Peyer's patch (tissue), 4 donors: Measurements from ENCODE around the gene SOBP.

Source experiments
- POLR2A ChIP-seq, 2 donors: fragments of 450-650 bp; IDR thresholded peaks; one replicate each; pipeline ENCODE4 v1.5.1; 2017; ENCODE audit warnings: antibody characterized with exemption in 2 of 2, mild to moderate bottlenecking in 2 of 2, moderate library complexity in 2 of 2
- TF ChIP-seq, protein P1 (sequence below), 6 experiments: fragments of 450-650 bp in 4 of 6; fragments of 200-600 bp in 2 of 6; sonication (generic) in 1 of 6; IDR thresholded peaks; one replicate each; pipeline ENCODE4 v1.5.1; 2017 to 2019; ENCODE audit warnings: antibody characterized with exemption in 6 of 6, mild to moderate bottlenecking in 3 of 6, moderate library complexity in 1 of 6

DNA sequence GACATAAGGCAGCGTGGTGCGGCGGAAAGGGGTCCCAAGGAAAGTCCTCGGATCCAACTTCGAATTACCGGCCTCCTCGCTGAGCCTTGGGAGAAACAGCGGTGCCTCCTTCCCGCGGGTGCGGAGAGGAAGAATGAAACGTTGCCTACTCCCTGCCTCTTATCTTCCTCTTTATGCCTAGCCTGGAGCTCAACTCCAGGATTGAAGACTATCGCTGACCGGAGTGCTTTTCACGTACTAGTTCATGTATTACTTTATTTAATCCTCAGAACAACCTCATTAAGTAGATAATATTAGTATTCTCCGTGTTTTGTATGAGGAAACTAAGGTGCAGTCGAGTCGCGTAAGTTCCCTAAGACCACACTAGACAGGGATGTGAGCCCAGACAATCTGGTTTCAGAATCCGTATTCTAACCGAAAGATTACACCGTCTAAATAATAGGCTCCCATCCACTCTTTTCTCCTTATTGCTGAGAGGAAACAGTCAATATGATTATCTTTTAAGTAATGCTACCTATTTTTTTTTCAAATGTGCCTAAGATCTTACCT, 29.8 kb upstream of the SOBP start:
- TF ChIP-seq, protein P1, sequence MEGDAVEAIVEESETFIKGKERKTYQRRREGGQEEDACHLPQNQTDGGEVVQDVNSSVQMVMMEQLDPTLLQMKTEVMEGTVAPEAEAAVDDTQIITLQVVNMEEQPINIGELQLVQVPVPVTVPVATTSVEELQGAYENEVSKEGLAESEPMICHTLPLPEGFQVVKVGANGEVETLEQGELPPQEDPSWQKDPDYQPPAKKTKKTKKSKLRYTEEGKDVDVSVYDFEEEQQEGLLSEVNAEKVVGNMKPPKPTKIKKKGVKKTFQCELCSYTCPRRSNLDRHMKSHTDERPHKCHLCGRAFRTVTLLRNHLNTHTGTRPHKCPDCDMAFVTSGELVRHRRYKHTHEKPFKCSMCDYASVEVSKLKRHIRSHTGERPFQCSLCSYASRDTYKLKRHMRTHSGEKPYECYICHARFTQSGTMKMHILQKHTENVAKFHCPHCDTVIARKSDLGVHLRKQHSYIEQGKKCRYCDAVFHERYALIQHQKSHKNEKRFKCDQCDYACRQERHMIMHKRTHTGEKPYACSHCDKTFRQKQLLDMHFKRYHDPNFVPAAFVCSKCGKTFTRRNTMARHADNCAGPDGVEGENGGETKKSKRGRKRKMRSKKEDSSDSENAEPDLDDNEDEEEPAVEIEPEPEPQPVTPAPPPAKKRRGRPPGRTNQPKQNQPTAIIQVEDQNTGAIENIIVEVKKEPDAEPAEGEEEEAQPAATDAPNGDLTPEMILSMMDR (IDR thresholded peaks at IDR 0.05), result no peak
- no peak for TF ChIP-seq POLR2A (IDR thresholded peaks at IDR 0.05)
